ENCODE measurements around the gene U2SURP.

- TF ChIP-seq CTCF (IDR thresholded peaks at IDR 0.05) (no peak), POLR2A (IDR thresholded peaks at IDR 0.05) (no peak)
Observed at GRCh38 chr3:143000528-143000927, 842 bp upstream of the U2SURP start.

Data from right lobe of liver (tissue), 4 donors.